OCI-LY1 (cell line): ENCODE data around the gene ULK3.

Source experiments
- CTCF ChIP-seq: fragments of 200-600 bp; sonication (generic), shearing (Covaris generic); IDR thresholded peaks from 2 replicates; pipeline ENCODE4 v1.5.1; 2017; ENCODE audit warnings: mild to moderate bottlenecking, antibody characterized with exemption, low read length, moderate library complexity, mixed read lengths
- EZH2 ChIP-seq: fragments of 200-600 bp; sonication (generic), shearing (Covaris generic); IDR thresholded peaks from 2 replicates; pipeline ENCODE4 v1.8.0; 2017; ENCODE audit warnings: borderline replicate concordance, mixed run types, mild to moderate bottlenecking, antibody characterized with exemption, low read length, moderate library complexity, mixed read lengths

- TF ChIP-seq CTCF, result no peak
- TF ChIP-seq EZH2, result no peak
These were observed 29.7 kb upstream of the ULK3 start for GRCh38 chr15:74872702-74873035.
